ENCODE data around the gene GLB1L3. TPM values are rescaled to one million over a fixed set of nuclear protein-coding genes. Genes with fewer than 3 reads are reported as not detected.

Gene GLB1L3
- total RNA-seq, 1 experiment from 2014 or later: 0.17 TPM

GRCh38 chr11:134242376-134242775 lies 33.8 kb upstream of the GLB1L3 start:
- intact Hi-C loops (cut with micrococcal nuclease; ENCODE audit: unreplicated experiment): no loop called here
- no TSS peak for BruUV-seq (replicated peaks)
- Histone ChIP-seq H3K4me3 (ENCODE audit: low read depth, low read length, poor library complexity, severe bottlenecking) (no peak overlapping the region), H3K4me1 (ENCODE audit: insufficient read depth, low read length, poor library complexity, severe bottlenecking) (no peaks in the 10 kb centered on the region), H3K27me3 (replicated peaks; ENCODE audit: insufficient read depth, low read depth, low read length, poor library complexity) (no peaks in the 10 kb centered on the region), H3K27ac (ENCODE audit: low read depth, low read length, poor library complexity, severe bottlenecking) (no peak overlapping the region), H3K36me3 (ENCODE audit: insufficient read depth, low read length, poor library complexity, severe bottlenecking) (peaks cover 33% of the 10 kb centered on the region), H3K9me3 (ENCODE audit: low read depth, low read length, poor library complexity, severe bottlenecking) (no peaks in the 10 kb centered on the region)
- DNase-seq (ENCODE audit: low spot score): no peak
- ChIA-PET CTCF (no interaction called here), POLR2A (ENCODE audit: low non-redundant PET) (no interaction called here)
- TF ChIP-seq EZH2 (IDR thresholded peaks at IDR 0.05; ENCODE audit: borderline replicate concordance, low read depth, low read length, poor library complexity, severe bottlenecking): no peak
- TF ChIP-seq, protein P1, sequence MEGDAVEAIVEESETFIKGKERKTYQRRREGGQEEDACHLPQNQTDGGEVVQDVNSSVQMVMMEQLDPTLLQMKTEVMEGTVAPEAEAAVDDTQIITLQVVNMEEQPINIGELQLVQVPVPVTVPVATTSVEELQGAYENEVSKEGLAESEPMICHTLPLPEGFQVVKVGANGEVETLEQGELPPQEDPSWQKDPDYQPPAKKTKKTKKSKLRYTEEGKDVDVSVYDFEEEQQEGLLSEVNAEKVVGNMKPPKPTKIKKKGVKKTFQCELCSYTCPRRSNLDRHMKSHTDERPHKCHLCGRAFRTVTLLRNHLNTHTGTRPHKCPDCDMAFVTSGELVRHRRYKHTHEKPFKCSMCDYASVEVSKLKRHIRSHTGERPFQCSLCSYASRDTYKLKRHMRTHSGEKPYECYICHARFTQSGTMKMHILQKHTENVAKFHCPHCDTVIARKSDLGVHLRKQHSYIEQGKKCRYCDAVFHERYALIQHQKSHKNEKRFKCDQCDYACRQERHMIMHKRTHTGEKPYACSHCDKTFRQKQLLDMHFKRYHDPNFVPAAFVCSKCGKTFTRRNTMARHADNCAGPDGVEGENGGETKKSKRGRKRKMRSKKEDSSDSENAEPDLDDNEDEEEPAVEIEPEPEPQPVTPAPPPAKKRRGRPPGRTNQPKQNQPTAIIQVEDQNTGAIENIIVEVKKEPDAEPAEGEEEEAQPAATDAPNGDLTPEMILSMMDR (conservative IDR thresholded peaks at IDR 0.05; ENCODE audit: low read depth, low read length): no peak

GRCh38 chr11:134243913-134244312 lies 32.3 kb upstream of the GLB1L3 start:
- BruUV-seq (replicated peaks): no TSS peak
- Histone ChIP-seq H3K27me3 (replicated peaks; ENCODE audit: insufficient read depth, low read depth, low read length, poor library complexity) (no peaks in the 10 kb centered on the region), H3K27ac (ENCODE audit: low read depth, low read length, poor library complexity, severe bottlenecking) (no peak overlapping the region), H3K36me3 (ENCODE audit: insufficient read depth, low read length, poor library complexity, severe bottlenecking) (peaks cover 48% of the 10 kb centered on the region), H3K4me1 (ENCODE audit: insufficient read depth, low read length, poor library complexity, severe bottlenecking) (no peaks in the 10 kb centered on the region), H3K4me3 (ENCODE audit: low read depth, low read length, poor library complexity, severe bottlenecking) (no peak overlapping the region), H3K9me3 (ENCODE audit: low read depth, low read length, poor library complexity, severe bottlenecking) (no peaks in the 10 kb centered on the region)
- ChIA-PET CTCF (interaction anchor here (0.6 kb wide), 1 partner anchor 317 kb away, joined by 4 read pairs; no protein-coding TSS in a partner anchor), POLR2A (ENCODE audit: low non-redundant PET) (no interaction called here)
- DNase-seq (ENCODE audit: low spot score): no peak
- TF ChIP-seq EZH2 (IDR thresholded peaks at IDR 0.05; ENCODE audit: borderline replicate concordance, low read depth, low read length, poor library complexity, severe bottlenecking): no peak
- TF ChIP-seq, protein P1 (conservative IDR thresholded peaks at IDR 0.05; ENCODE audit: low read depth, low read length): no peak
- intact Hi-C loops (cut with micrococcal nuclease; ENCODE audit: unreplicated experiment): no loop called here

GRCh38 chr11:134244593-134244992 lies 31.6 kb upstream of the GLB1L3 start:
- TF ChIP-seq EZH2 (IDR thresholded peaks at IDR 0.05; ENCODE audit: borderline replicate concordance, low read depth, low read length, poor library complexity, severe bottlenecking): no peak
- TF ChIP-seq, protein P1 (conservative IDR thresholded peaks at IDR 0.05; ENCODE audit: low read depth, low read length): peak; percentile 38
- Histone ChIP-seq H3K9me3 (ENCODE audit: low read depth, low read length, poor library complexity, severe bottlenecking) (no peaks in the 10 kb centered on the region), H3K27ac (ENCODE audit: low read depth, low read length, poor library complexity, severe bottlenecking) (no peak overlapping the region), H3K4me3 (ENCODE audit: low read depth, low read length, poor library complexity, severe bottlenecking) (no peak overlapping the region), H3K4me1 (ENCODE audit: insufficient read depth, low read length, poor library complexity, severe bottlenecking) (no peaks in the 10 kb centered on the region), H3K27me3 (replicated peaks; ENCODE audit: insufficient read depth, low read depth, low read length, poor library complexity) (no peaks in the 10 kb centered on the region), H3K36me3 (ENCODE audit: insufficient read depth, low read length, poor library complexity, severe bottlenecking) (peaks cover 55% of the 10 kb centered on the region)
- ChIA-PET POLR2A (ENCODE audit: low non-redundant PET) (no interaction called here), CTCF (no interaction called here)
- BruUV-seq (replicated peaks): no TSS peak
- DNase-seq (ENCODE audit: low spot score): peak; percentile 9
- intact Hi-C loops (cut with micrococcal nuclease; ENCODE audit: unreplicated experiment): no loop called here
